Posterior cingulate gyrus (tissue), 11 donors: ENCODE data around the gene ARHGAP15.
A peak's percentile ranks its signal among the peaks of the same experiment; 100 is the strongest.

ENCODE experiments used
- DNase-seq, 10 donors: peaks; one replicate each; pipeline versions ENCODE4 v3.0.0 to v3.0.0-alpha.2; 2020 to 2021; ENCODE audit warnings: mixed read lengths in 3 of 10
- intact Hi-C: fragments of 100-400 bp; cut with DNase I; formaldehyde crosslinking; loops from one replicate; pipeline ENCODE4 v1.15.1; 2023

The ARHGAP15 gene

GRCh38 chr2:143649226-143649740, 520.1 kb downstream of the ARHGAP15 start:
- intact Hi-C loops, result no loop called here
- DNase-seq, result no peak

- intact Hi-C loops, result no loop called here
- no peak for DNase-seq
Observed at GRCh38 chr2:143652692-143653091, 523.5 kb downstream of the ARHGAP15 start.

DNA sequence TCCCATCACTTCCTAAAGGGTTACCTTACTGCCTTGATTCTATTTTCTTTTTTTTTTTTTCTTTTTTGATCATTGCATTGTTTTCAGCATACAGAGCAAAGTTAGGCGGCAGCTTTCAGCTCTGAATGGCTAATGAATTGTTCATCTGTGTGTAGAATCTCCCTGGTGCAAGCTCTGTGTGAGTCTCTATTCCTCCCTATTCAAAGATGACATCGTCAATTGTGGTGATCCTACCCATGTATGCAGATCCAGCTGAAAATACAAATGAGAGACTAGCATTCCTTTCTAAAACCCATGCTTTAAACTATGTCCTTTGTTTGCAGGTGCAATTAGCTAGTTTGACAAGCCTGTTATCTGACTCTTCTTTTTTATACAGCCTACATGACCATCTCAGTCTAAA, 539.0 kb downstream of the ARHGAP15 start:
- intact Hi-C loops, result no loop called here
- DNase-seq, result no peak

DNA sequence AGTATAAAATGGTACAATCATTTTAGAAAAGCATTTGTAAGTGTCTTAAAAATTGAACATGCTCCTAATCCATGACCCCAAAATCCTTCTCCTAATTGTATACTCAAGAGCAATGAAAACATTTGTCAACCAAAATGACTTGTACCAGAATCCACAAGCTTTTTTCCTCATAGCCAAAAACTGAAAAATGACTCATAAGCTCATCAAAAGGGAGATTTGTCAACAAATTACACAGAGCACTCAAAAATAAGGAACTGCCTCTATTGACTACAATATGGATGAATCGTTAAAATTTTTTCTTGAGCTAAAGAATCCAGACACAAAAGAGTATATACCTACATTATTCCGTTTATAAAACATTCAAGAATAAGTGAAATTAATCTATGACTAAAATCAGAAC, 544.8 kb downstream of the ARHGAP15 start:
- intact Hi-C loops, result no loop called here
- DNase-seq, result no peak

DNA sequence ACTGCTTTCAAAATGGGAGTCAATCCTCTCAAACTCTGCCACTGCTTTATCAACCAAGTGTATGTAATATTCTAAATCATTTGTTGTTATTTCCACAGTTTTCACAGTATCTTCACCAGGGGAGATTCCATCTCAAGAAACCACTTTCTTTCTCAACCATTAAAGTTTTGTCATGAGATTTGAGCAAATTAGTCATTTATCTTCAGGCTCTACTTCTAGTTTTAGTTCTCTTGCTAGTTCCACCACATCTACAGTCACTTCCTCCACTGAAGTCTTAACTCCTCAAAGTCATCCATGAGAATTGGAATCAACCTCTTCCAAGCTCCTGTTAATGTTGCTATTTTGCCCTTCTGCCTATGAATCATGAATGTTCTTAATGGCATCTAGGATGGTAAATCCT, 545.8 kb downstream of the ARHGAP15 start:
- intact Hi-C loops, result no loop called here
- DNase-seq, result no peak

GRCh38 chr2:143679617-143680016, 550.4 kb downstream of the ARHGAP15 start:
- no peak for DNase-seq
- intact Hi-C loops, result no loop called here

DNA sequence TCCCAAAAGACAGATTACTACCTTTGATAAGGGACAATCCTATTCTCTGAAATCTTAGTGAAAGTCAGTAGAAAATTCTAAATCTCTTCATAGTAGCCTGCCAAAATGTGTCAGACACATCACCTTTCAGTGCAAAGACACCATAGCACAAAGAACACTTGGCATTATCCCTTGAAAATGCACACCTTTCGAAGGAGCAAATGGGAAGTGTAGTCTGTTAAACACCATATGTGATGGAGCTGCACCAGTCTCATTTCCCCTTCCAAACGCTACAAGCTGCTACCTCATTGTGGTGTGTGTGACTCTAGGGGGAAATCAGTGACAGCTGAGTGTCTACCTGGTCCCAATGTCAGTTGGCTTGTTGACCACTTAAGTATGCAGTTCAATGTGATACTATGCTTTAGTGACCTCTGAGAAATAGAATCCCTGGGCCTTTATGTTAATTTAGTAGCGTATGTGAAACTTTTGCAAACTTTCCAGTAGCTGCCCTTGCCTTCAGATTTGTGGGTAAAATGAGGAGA, 551.7 kb downstream of the ARHGAP15 start:
- intact Hi-C loops, result no loop called here
- DNase-seq, result no peak

DNA sequence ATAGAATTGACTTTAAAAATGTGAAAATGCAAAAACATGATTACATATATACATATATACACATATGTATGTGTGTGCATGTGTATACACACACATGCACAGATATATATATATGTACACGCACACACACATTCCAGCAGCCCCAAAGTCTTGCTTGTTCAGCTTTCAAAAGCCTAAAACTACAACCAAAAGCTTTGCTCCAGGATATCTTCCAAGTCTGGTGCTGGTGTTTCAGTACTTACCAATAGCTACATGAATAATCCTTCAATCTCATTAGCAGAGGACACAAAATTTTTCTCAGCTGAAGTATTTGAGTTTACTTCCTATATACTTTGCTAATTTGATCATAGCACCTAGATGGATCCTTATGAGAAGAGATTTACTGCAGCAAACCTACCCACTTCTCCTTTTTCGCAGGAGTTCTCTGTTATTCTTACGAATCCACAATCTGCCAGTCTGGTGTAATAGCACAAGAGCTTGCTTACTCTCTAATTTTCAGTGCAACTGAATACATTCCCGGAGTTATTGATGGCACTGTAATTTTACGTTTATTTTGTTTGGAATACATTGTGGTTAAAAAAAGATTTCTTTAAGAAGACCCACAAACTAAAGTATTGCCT, 553.3 kb downstream of the ARHGAP15 start:
- intact Hi-C loops, result no loop called here
- DNase-seq, result no peak

GRCh38 chr2:143683977-143684376, 554.8 kb downstream of the ARHGAP15 start:
- intact Hi-C loops, result no loop called here
- DNase-seq, result no peak

GRCh38 chr2:143684551-143685320, 555.5 kb downstream of the ARHGAP15 start:
- intact Hi-C loops, result loop anchor here (5.0 kb wide), 1 partner anchor 102 kb away; no protein-coding TSS in a partner anchor
- DNase-seq, result peak in 1 of 10 donors; percentile 64

DNA sequence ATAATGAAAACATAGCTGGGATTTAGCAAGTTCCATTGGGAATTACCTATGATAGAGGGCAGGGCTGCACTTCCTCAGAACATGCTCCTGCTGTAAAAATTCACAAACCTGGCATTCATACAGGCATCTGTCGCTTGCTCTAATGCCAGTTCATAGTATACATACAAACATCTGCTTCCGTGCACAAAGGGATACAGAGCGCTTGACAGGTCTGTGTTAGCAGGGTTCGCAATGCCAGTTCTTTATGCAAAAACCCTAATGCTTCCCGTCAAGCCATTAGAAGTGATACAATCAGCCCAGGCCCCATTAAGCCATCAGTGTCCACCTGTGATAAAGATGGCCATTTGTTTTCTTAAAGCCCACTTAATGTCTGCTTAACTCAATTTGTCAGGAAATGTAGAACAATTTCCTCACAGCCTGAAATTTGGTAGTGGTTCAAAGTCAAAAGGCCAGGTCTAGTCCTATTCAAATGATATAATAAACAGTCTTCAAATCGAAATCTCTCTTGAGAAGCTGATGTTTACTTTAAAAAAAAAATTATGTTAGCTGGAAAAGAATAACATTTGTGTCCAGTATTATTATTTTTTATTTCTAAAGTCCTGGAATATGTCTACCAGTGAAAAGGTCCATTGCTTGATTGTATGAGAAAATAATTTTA, 556.3 kb downstream of the ARHGAP15 start:
- intact Hi-C loops, result loop anchor here (5.0 kb wide), 1 partner anchor 103 kb away; no protein-coding TSS in a partner anchor
- no peak for DNase-seq

- no peak for DNase-seq
- intact Hi-C loops, result loop anchor here (5.0 kb wide), 1 partner anchor 104 kb away; no protein-coding TSS in a partner anchor
Observed at GRCh38 chr2:143686585-143687164, 557.5 kb downstream of the ARHGAP15 start.

DNA sequence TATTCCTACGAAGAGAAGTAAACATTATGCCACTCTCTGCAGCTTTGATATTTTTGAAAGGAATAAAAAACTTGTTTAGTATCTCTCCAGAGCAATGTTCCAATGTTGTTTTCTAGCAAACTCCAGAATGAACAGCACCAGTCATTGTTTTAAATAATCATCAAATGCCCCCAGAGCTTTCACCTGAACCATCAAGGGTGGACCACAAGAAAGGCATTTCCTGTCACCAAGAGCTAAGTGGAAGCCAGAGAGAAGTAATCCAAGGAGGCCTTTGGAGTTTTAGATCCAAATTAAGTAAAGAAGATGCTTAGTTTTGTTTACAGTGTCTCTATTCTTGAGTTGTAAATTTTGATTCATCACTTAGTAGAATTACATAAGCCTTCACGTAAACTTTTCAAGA, 559.0 kb downstream of the ARHGAP15 start:
- no peak for DNase-seq
- intact Hi-C loops, result loop anchor here (5.0 kb wide), 1 partner anchor 106 kb away; no protein-coding TSS in a partner anchor

DNA sequence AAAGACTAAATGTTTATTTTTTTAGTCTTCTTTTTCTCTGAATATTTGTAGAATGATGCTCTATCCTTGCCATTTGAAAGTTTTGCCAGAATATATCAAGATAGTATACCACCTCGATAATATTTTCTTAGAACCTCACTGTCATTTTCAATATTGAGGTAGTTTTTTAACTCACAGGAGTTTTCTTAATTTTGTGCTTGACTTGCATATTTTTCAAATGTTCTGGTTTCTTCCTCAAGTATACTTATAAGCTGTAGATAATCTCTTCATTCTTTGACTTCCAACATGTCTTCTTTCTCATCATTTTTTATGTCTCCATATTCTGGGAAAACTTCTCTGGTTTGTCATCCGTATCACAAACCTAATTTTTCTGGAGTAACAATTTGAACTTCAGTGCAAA, 559.6 kb downstream of the ARHGAP15 start:
- intact Hi-C loops, result loop anchor here (5.0 kb wide), 1 partner anchor 107 kb away; no protein-coding TSS in a partner anchor
- DNase-seq, result no peak

DNA sequence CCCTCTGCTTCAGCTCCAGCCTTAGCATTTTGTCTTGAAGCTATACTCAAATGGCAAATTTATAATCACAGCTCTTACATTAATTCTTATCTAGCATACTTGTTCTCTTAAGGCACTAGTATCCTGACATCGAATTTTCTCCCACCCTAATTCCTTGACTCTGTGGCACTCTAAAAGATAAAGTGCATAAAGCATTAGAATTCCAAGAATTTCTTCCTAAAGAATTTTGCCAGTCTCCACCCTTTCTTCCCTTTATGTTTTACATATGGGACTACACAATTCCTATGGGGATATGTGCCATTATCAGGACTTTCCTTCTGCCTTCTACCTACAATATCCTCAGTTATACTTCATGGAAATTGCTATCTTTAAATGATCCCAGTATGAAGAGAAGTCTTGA, 560.3 kb downstream of the ARHGAP15 start:
- DNase-seq, result no peak
- intact Hi-C loops, result loop anchor here (5.0 kb wide), 1 partner anchor 107 kb away; no protein-coding TSS in a partner anchor

- intact Hi-C loops, result no loop called here
Observed at GRCh38 chr2:143690235-143690634, 561.0 kb downstream of the ARHGAP15 start.

DNA sequence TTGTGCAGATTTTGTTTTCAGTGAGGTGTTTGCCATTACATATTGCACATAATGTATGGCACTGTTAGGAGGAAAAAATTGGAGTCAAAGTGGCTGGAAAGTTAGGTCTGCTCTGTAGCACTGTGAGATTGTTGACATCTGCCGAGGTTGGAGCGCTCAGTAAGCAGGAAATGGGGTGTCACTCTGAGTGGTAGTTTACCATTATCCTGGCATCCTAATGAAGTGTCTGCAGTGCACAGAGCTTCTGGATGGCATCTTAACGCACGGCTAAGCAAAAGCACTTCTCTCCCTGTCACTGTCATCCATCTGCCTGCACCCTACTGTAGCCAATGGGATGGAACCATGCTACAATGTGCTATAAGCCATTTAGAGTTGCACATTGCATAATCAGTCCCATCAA, 561.9 kb downstream of the ARHGAP15 start:
- intact Hi-C loops, result no loop called here
- no peak for DNase-seq

More at GRCh38 chr2:143690235-143690634, 561.0 kb downstream of the ARHGAP15 start:
- no peak for DNase-seq

DNA sequence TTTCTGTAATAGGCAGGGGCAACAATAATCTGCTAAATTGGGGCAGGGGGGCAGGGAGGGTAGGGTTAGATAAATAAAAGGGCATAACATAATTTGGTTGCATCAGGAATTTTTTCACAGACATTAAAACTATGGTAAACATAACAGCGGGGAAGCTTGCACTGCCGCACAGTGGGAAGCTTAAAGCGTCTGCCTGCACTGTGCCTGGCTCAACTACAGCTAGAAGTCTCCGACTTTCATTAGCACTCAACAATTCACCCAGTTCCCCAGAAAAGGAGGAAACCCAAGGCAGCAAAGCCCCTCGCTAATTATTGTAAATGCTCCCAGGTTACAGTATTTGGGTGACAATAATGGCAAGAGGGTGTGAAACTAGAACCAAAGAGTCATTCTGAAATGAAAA, 562.9 kb downstream of the ARHGAP15 start:
- no peak for DNase-seq
- intact Hi-C loops, result no loop called here

DNA sequence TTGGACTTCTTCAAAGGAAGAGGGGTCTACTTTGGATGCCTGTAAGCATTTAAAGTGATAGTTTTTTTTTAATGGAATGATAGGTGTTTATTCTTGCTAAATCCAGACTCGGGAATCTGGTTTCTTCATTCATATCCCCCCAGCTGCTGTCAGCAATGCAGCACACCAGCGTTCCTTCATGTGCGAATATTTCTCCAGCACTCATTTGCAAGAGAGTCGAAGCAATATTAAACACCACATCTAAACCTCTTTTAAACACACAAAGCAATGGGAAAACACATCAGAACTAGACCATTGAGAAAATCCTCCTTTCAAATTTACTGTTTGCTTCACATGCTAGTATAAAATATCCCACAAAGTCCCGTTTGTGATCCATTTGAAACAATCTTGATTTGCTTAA, 563.7 kb downstream of the ARHGAP15 start:
- DNase-seq, result no peak
- intact Hi-C loops, result no loop called here

GRCh38 chr2:143694335-143694734, 565.1 kb downstream of the ARHGAP15 start:
- intact Hi-C loops, result no loop called here
- DNase-seq, result no peak
